H9 (cell line): Measurements from ENCODE around the gene ATP2B2. TPM values are rescaled to one million over a fixed set of nuclear protein-coding genes. Genes with fewer than 3 reads are reported as not detected.

Experiments used
- DNase-seq: peaks from one replicate; pipeline ENCODE4 v3.0.0-alpha.2; 2017
- H2AFZ ChIP-seq: one replicate; pipeline ENCODE4 v1.6.1; 2013; ENCODE audit warnings: mild to moderate bottlenecking, low read length, control low read depth, moderate library complexity
- H2AK5ac ChIP-seq: 2 replicates; pipeline ENCODE4 v1.6.1; 2013; ENCODE audit warnings: low read length, control low read depth, mixed read lengths; ENCODE audit not compliant: insufficient read length
- H2BK120ac ChIP-seq: one replicate; pipeline ENCODE4 v1.6.1; 2013; ENCODE audit warnings: low read depth, mild to moderate bottlenecking, low read length, control low read depth, inconsistent platforms; ENCODE audit not compliant: poor library complexity, severe bottlenecking
- H2BK12ac ChIP-seq: 2 replicates; pipeline ENCODE4 v1.6.1; 2013; ENCODE audit warnings: low read length, control low read depth, mixed read lengths, low read depth; ENCODE audit not compliant: insufficient read length
- H2BK15ac ChIP-seq: 2 replicates; pipeline ENCODE4 v1.6.1; 2013; ENCODE audit warnings: low read depth, low read length, control low read depth
- H2BK20ac ChIP-seq: one replicate; pipeline ENCODE4 v1.6.1; 2013; ENCODE audit warnings: low read depth, mild to moderate bottlenecking, low read length, control low read depth, inconsistent platforms; ENCODE audit not compliant: poor library complexity, severe bottlenecking
- H2BK5ac ChIP-seq: 2 replicates; pipeline ENCODE4 v1.6.1; 2013; ENCODE audit warnings: low read length, control low read depth, mixed read lengths; ENCODE audit not compliant: insufficient read length
- H3K14ac ChIP-seq: 2 replicates; pipeline ENCODE4 v1.6.1; 2013; ENCODE audit warnings: low read length, control low read depth; ENCODE audit not compliant: insufficient read depth
- H3K18ac ChIP-seq: 2 replicates; pipeline ENCODE4 v1.6.1; 2013; ENCODE audit warnings: low read depth, mild to moderate bottlenecking, mixed read lengths, low read length, control low read depth; ENCODE audit not compliant: insufficient read length
- H3K23ac ChIP-seq: 2 replicates; pipeline ENCODE4 v1.6.1; 2013; ENCODE audit warnings: low read length, control low read depth, mixed read lengths, low read depth; ENCODE audit not compliant: insufficient read length
- H3K23me2 ChIP-seq: 2 replicates; pipeline ENCODE4 v1.6.1; 2013; ENCODE audit warnings: low read depth, mild to moderate bottlenecking, mixed read lengths, low read length, control low read depth; ENCODE audit not compliant: insufficient read length, poor library complexity, severe bottlenecking
- H3K27ac ChIP-seq: 2 replicates; pipeline ENCODE4 v1.5.1; 2013; ENCODE audit warnings: low read length, control low read depth, mixed read lengths, low read depth; ENCODE audit not compliant: insufficient read length
- H3K27me3 ChIP-seq: 2 replicates; pipeline ENCODE4 v1.6.1; 2013; ENCODE audit warnings: low read length, control low read depth, inconsistent platforms; ENCODE audit not compliant: insufficient read depth
- H3K4ac ChIP-seq: 2 replicates; pipeline ENCODE4 v1.6.1; 2013; ENCODE audit warnings: low read depth, mild to moderate bottlenecking, control low read depth, inconsistent platforms, low read length, moderate library complexity
- H3K4me1 ChIP-seq: 2 replicates; pipeline ENCODE4 v1.6.1; 2013; ENCODE audit warnings: low read length, control low read depth, inconsistent platforms; ENCODE audit not compliant: insufficient read depth
- H3K4me2 ChIP-seq: 2 replicates; pipeline ENCODE4 v1.6.1; 2013; ENCODE audit warnings: low read length, control low read depth, mixed read lengths; ENCODE audit not compliant: insufficient read length, insufficient read depth
- H3K56ac ChIP-seq: 2 replicates; pipeline ENCODE4 v1.6.1; 2013; ENCODE audit warnings: low read depth, mild to moderate bottlenecking, mixed read lengths, low read length, control low read depth; ENCODE audit not compliant: insufficient read length
- H3K79me1 ChIP-seq: 2 replicates; pipeline ENCODE4 v1.6.1; 2013; ENCODE audit warnings: low read depth, mild to moderate bottlenecking, moderate library complexity, low read length, control low read depth, inconsistent platforms; ENCODE audit not compliant: insufficient read depth, poor library complexity, severe bottlenecking
- H3K79me2 ChIP-seq: 2 replicates; pipeline ENCODE4 v1.6.1; 2013; ENCODE audit warnings: low read length, control low read depth, inconsistent platforms; ENCODE audit not compliant: insufficient read depth
- H3K9ac ChIP-seq: 2 replicates; pipeline ENCODE4 v1.6.1; 2013; ENCODE audit warnings: low read length, control low read depth, mixed read lengths; ENCODE audit not compliant: insufficient read length; ENCODE audit errors: extremely low read depth
- H3K9me3 ChIP-seq: one replicate; pipeline ENCODE4 v1.6.1; 2013; ENCODE audit warnings: low read depth, low read length, inconsistent platforms; ENCODE audit not compliant: control insufficient read depth
- H3T11ph ChIP-seq: one replicate; pipeline ENCODE4 v1.6.1; 2013; ENCODE audit warnings: mild to moderate bottlenecking, low read length, control low read depth, inconsistent platforms
- H4K20me1 ChIP-seq: one replicate; pipeline ENCODE4 v1.6.1; 2013; ENCODE audit not compliant: control insufficient read depth, insufficient read length, insufficient read depth
- H4K5ac ChIP-seq: 2 replicates; pipeline ENCODE4 v1.6.1; 2013; ENCODE audit warnings: low read depth, mild to moderate bottlenecking, mixed read lengths, low read length, control low read depth; ENCODE audit not compliant: insufficient read length
- H4K8ac ChIP-seq: replicated peaks from 2 replicates; pipeline ENCODE4 v1.6.1; 2013; ENCODE audit warnings: low read length, control low read depth, mixed read lengths, low read depth; ENCODE audit not compliant: insufficient read length
- H4K91ac ChIP-seq: 2 replicates; pipeline ENCODE4 v1.6.1; 2013; ENCODE audit warnings: low read depth, mild to moderate bottlenecking, moderate library complexity, mixed read lengths, low read length, control low read depth; ENCODE audit not compliant: insufficient read length
- H3K27ac Mint-ChIP-seq, 3 experiments: 2 replicates in 2 of 3; 3 replicates in 1 of 3; pipeline ENCODE4 v1.8.0; 2020 to 2021; ENCODE audit warnings: mixed read lengths in 3 of 3, mild to moderate bottlenecking in 1 of 3, moderate library complexity in 1 of 3
- H3K27me3 Mint-ChIP-seq: 2 replicates; pipeline ENCODE4 v1.8.0; 2021; ENCODE audit warnings: low read depth, mild to moderate bottlenecking, moderate library complexity, mixed read lengths
- H3K36me3 Mint-ChIP-seq, 3 experiments: 2 replicates in 2 of 3; 3 replicates in 1 of 3; pipeline ENCODE4 v1.8.0; 2020 to 2021; ENCODE audit warnings: low read depth in 3 of 3, mixed read lengths in 3 of 3; ENCODE audit not compliant: insufficient read depth in 1 of 3
- H3K4me1 Mint-ChIP-seq, 2 experiments: 2 replicates each; pipeline ENCODE4 v1.8.0; 2020; ENCODE audit warnings: mixed read lengths in 2 of 2
- H3K4me3 Mint-ChIP-seq, 2 experiments: 2 replicates in 1 of 2; 3 replicates in 1 of 2; pipeline ENCODE4 v1.8.0; 2020 to 2021; ENCODE audit warnings: mild to moderate bottlenecking in 2 of 2, mixed read lengths in 2 of 2, moderate library complexity in 1 of 2
- H3K9me3 Mint-ChIP-seq, 2 experiments: 2 replicates in 1 of 2; 3 replicates in 1 of 2; pipeline ENCODE4 v1.8.0; 2020; ENCODE audit warnings: mild to moderate bottlenecking in 2 of 2, mixed read lengths in 2 of 2, moderate library complexity in 1 of 2
- CTCF ChIP-seq: fragments of 200-600 bp; sonication (generic); conservative IDR thresholded peaks from 3 replicates; pipeline ENCODE4 v1.8.0; 2021; ENCODE audit warnings: antibody characterized with exemption, mild to moderate bottlenecking
- WGBS: extraction: QIAGEN DNeasy Blood & Tissue Kit; methylation state at CpG from one replicate; pipeline ENCODE4 v1.1.7; 2013; ENCODE audit warnings: missing lambda C conversion rate, low lambda C conversion rate, mixed read lengths; ENCODE audit not compliant: insufficient read length; ENCODE audit errors: extremely low coverage; 5-methylcytosine and 5-hydroxymethylcytosine counted together
- total RNA-seq: library from RNA; stranded (reverse); gene quantifications from 2 replicates; pipeline ENCODE4 v1.2.1, GENCODE V29; 2021

Gene ATP2B2
- total RNA-seq, 1 experiment from 2014 or later = 0.33 TPM

DNA sequence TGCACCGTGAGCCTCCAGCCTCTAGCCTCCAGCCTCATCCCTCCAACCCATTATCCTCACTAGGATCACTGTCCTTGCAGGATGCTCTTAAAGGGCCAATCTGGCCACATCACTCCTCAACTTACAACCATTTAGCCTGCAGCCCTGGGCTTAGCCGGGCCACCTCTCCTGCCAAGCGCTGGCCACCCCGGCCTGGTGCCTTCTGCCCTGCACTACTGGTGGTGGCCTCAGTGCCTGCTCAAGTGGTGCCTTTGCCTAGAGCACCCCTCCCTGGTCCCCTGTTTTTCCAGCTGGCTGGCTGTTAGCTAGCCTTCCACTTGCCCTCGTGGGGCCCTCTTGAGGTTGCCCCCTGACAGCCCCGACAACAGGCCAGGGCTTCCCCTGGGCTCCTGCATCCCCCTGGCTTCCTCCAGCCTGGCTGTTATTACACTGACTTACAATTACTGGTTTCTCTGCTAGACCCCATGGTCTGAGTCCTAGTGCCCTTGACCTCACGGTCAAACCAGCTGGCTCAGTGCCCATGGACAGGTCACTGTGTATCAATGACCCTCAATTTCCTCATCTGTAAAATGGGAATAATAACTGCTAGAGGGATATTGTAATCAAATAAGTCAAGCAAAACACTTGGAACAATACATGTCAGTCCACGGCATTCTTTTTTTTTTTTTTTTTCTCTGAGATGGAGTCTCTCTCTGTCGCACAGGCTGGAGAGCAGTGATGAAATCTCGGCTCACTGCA, 15.5 kb downstream of the ATP2B2 start:
- Mint-ChIP-seq H3K4me3 (no peak overlapping the region), H3K27me3 (peaks cover 1% of the 10 kb centered on the region; the same call in 1 of the 2 replicates), H3K27ac (no peak overlapping the region; a peak in 1 of 7 replicates), H3K9me3 (no peaks in the 10 kb centered on the region; a peak in 1 of 5 replicates), H3K4me1 (peaks cover 3 to 12% of the 10 kb centered on the region in 2 experiments; a peak in 3 of 4 replicates), H3K36me3 (no peaks in the 10 kb centered on the region)
- H3K27ac ChIP-seq = no peak overlapping the region
- H3K79me1 ChIP-seq = no peaks in the 10 kb centered on the region
- H3K14ac ChIP-seq = no peak overlapping the region
- H3K23me2 ChIP-seq = no peaks in the 10 kb centered on the region
- H3K23ac ChIP-seq = no peak overlapping the region
- no peak overlapping the region for H3T11ph ChIP-seq
- H3K27me3 ChIP-seq = no peaks in the 10 kb centered on the region
- no peaks in the 10 kb centered on the region for H3K9me3 ChIP-seq
- no peak for DNase-seq
- no peak overlapping the region for H2BK120ac ChIP-seq
- no CpG with 5 or more reads among the region's 10 CpGs for WGBS
- H3K18ac ChIP-seq = peak overlapping the region; percentile 26
- no peak overlapping the region for H2AK5ac ChIP-seq
- no peak overlapping the region for H4K5ac ChIP-seq
- no peak overlapping the region for H2AFZ ChIP-seq
- no peak overlapping the region for H4K91ac ChIP-seq
- no peak for TF ChIP-seq CTCF
- no peak overlapping the region for H3K9ac ChIP-seq
- no peaks in the 10 kb centered on the region for H3K4me1 ChIP-seq
- H2BK12ac ChIP-seq = no peak overlapping the region
- no peaks in the 10 kb centered on the region for H3K79me2 ChIP-seq
- H4K8ac ChIP-seq = no peak overlapping the region
- no peak overlapping the region for H3K4me2 ChIP-seq
- H3K56ac ChIP-seq = no peak overlapping the region
- no peak overlapping the region for H2BK15ac ChIP-seq
- no peak overlapping the region for H2BK20ac ChIP-seq
- H3K4ac ChIP-seq = no peak overlapping the region
- no peaks in the 10 kb centered on the region for H4K20me1 ChIP-seq
- no peak overlapping the region for H2BK5ac ChIP-seq
